ENCODE results near the gene ADAMTS3.
A peak's percentile ranks its signal among the peaks of the same experiment; 100 is the strongest.

The ADAMTS3 gene

GRCh38 chr4:72330381-72330780, 238.6 kb downstream of the ADAMTS3 start:
- no peak for TF ChIP-seq TCF12 (IDR thresholded peaks at IDR 0.05; ENCODE audit: low read depth)
- no peak for TF ChIP-seq CEBPB (IDR thresholded peaks at IDR 0.05)
- TF ChIP-seq, protein P1, sequence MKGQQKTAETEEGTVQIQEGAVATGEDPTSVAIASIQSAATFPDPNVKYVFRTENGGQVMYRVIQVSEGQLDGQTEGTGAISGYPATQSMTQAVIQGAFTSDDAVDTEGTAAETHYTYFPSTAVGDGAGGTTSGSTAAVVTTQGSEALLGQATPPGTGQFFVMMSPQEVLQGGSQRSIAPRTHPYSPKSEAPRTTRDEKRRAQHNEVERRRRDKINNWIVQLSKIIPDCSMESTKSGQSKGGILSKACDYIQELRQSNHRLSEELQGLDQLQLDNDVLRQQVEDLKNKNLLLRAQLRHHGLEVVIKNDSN (IDR thresholded peaks at IDR 0.05) = no peak
- TF ChIP-seq TEAD4 (IDR thresholded peaks at IDR 0.05) = no peak
- TF ChIP-seq CREB1 (IDR thresholded peaks at IDR 0.05; ENCODE audit: low read depth) = no peak
- no peak for TF ChIP-seq RAD21 (IDR thresholded peaks at IDR 0.05; ENCODE audit: low read depth)
- TF ChIP-seq FOXM1 (IDR thresholded peaks at IDR 0.05; ENCODE audit: borderline replicate concordance, low read depth) = no peak
- no peak for TF ChIP-seq TAF1 (IDR thresholded peaks at IDR 0.05; ENCODE audit: low read depth)
- TF ChIP-seq, protein P2, sequence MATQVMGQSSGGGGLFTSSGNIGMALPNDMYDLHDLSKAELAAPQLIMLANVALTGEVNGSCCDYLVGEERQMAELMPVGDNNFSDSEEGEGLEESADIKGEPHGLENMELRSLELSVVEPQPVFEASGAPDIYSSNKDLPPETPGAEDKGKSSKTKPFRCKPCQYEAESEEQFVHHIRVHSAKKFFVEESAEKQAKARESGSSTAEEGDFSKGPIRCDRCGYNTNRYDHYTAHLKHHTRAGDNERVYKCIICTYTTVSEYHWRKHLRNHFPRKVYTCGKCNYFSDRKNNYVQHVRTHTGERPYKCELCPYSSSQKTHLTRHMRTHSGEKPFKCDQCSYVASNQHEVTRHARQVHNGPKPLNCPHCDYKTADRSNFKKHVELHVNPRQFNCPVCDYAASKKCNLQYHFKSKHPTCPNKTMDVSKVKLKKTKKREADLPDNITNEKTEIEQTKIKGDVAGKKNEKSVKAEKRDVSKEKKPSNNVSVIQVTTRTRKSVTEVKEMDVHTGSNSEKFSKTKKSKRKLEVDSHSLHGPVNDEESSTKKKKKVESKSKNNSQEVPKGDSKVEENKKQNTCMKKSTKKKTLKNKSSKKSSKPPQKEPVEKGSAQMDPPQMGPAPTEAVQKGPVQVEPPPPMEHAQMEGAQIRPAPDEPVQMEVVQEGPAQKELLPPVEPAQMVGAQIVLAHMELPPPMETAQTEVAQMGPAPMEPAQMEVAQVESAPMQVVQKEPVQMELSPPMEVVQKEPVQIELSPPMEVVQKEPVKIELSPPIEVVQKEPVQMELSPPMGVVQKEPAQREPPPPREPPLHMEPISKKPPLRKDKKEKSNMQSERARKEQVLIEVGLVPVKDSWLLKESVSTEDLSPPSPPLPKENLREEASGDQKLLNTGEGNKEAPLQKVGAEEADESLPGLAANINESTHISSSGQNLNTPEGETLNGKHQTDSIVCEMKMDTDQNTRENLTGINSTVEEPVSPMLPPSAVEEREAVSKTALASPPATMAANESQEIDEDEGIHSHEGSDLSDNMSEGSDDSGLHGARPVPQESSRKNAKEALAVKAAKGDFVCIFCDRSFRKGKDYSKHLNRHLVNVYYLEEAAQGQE (IDR thresholded peaks at IDR 0.05; ENCODE audit: low read depth) = no peak
- TF ChIP-seq EP300 (IDR thresholded peaks at IDR 0.05; ENCODE audit: borderline replicate concordance) = no peak
- TF ChIP-seq, protein P3, sequence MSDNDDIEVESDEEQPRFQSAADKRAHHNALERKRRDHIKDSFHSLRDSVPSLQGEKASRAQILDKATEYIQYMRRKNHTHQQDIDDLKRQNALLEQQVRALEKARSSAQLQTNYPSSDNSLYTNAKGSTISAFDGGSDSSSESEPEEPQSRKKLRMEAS (IDR thresholded peaks at IDR 0.05) = no peak
- no peak for TF ChIP-seq ZBTB7A (IDR thresholded peaks at IDR 0.05; ENCODE audit: low read depth)
- TF ChIP-seq NFIC (IDR thresholded peaks at IDR 0.05) = no peak

DNA sequence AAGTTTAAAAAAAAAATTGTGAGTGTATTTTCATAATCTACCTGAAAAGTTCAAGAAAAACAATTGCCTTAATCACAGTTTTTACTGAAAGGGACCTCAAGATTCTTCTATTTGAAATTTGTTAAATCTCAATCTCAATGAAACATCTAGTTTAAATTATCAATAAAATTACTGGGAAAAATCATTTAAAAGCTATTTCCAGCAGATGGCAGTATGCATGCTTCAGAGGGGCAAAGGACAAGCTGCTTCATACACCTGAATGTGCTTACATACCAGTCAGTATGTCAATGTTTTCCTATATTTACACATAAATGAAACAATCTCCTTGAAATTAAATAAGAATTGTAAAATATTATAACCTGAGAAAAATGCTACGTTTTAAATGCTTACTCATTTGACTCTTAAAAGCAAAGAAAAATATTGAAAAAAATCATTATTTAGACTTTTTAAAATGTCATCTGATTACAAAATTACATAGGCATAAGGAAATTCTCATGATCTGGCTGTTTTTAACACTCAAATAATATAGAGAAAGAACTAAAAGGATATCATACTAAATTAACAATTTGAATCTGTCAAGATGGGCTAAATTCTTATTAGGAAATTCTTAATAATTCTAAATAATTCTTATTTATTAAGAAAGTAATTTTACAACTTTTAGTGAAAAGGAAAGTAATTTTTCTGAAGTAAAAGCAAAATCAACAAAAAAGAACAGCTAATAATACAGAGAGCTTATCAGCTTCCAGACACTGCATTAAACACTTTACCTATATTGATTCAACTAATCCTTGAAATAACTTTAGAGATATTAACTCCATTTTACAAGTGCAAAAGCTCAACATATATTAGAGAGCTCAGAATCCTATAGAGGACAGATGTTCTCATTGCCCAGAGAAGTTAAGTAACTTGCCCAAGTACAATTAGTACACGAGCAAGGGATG, 242.1 kb downstream of the ADAMTS3 start:
- TF ChIP-seq CEBPB (IDR thresholded peaks at IDR 0.05) (no peak), RAD21 (IDR thresholded peaks at IDR 0.05; ENCODE audit: low read depth) (peak; percentile 71)

GRCh38 chr4:72325215-72325614, 243.8 kb downstream of the ADAMTS3 start:
- TF ChIP-seq ZBTB7A (IDR thresholded peaks at IDR 0.05; ENCODE audit: low read depth) (no peak), TAF1 (IDR thresholded peaks at IDR 0.05; ENCODE audit: low read depth) (no peak), EGR1 (IDR thresholded peaks at IDR 0.05) (no peak), EP300 (IDR thresholded peaks at IDR 0.05; ENCODE audit: borderline replicate concordance) (no peak), TCF12 (IDR thresholded peaks at IDR 0.05; ENCODE audit: low read depth) (no peak), TEAD4 (IDR thresholded peaks at IDR 0.05) (no peak), CEBPB (IDR thresholded peaks at IDR 0.05) (no peak), NFIC (IDR thresholded peaks at IDR 0.05) (no peak), RAD21 (IDR thresholded peaks at IDR 0.05; ENCODE audit: low read depth) (no peak), YY1 (IDR thresholded peaks at IDR 0.05; ENCODE audit: low read depth) (no peak), FOXM1 (IDR thresholded peaks at IDR 0.05; ENCODE audit: borderline replicate concordance, low read depth) (no peak), CREB1 (IDR thresholded peaks at IDR 0.05; ENCODE audit: low read depth) (no peak)
- TF ChIP-seq, protein P1 (IDR thresholded peaks at IDR 0.05) = no peak
- TF ChIP-seq, protein P3 (IDR thresholded peaks at IDR 0.05) = no peak
- TF ChIP-seq, protein P2 (IDR thresholded peaks at IDR 0.05; ENCODE audit: low read depth) = no peak

DNA sequence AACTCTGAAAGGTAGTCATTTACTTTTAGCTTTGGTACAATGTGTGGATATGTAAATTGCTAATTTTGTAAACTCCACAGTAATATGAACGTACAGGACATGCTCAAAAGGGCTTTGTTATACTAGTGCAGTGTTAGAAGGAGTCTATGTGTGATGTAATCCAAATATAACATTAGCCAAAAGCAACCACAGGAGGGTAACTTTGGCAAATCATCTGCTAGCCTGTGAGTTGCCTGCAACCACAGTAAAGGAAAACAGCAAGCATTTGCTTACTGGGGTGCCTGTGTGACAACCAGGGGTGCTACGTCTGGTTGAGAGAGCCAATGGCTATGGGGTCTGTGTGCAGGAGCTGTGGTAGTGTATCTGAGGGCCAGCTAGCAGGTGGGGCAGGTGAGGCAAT, 245.8 kb downstream of the ADAMTS3 start:
- TF ChIP-seq, protein P1 (IDR thresholded peaks at IDR 0.05) = no peak
- TF ChIP-seq, protein P2 (IDR thresholded peaks at IDR 0.05; ENCODE audit: low read depth) = no peak
- TF ChIP-seq YY1 (IDR thresholded peaks at IDR 0.05; ENCODE audit: low read depth) (no peak), EGR1 (IDR thresholded peaks at IDR 0.05) (no peak), NFIC (IDR thresholded peaks at IDR 0.05) (no peak), EP300 (IDR thresholded peaks at IDR 0.05; ENCODE audit: borderline replicate concordance) (no peak), TEAD4 (IDR thresholded peaks at IDR 0.05) (no peak), TCF12 (IDR thresholded peaks at IDR 0.05; ENCODE audit: low read depth) (no peak), FOXM1 (IDR thresholded peaks at IDR 0.05; ENCODE audit: borderline replicate concordance, low read depth) (no peak), CREB1 (IDR thresholded peaks at IDR 0.05; ENCODE audit: low read depth) (no peak), RAD21 (IDR thresholded peaks at IDR 0.05; ENCODE audit: low read depth) (no peak), CEBPB (IDR thresholded peaks at IDR 0.05) (no peak), TAF1 (IDR thresholded peaks at IDR 0.05; ENCODE audit: low read depth) (no peak), ZBTB7A (IDR thresholded peaks at IDR 0.05; ENCODE audit: low read depth) (no peak)
- TF ChIP-seq, protein P3 (IDR thresholded peaks at IDR 0.05) = no peak
